IMR-90 (cell line): ENCODE measurements around the gene UNKL. TPM values are rescaled to one million over a fixed set of nuclear protein-coding genes. Genes with fewer than 3 reads are reported as not detected.

Source experiments
- ATAC-seq: fragments of 200-7000 bp; cut with Tn5 transposase; 2 replicates; pipeline ENCODE4 v1.9.1; 2020; ENCODE audit warnings: low read depth, mild to moderate bottlenecking, moderate library complexity
- BruUV-seq: library from RNA; stranded (reverse); fragments of 400-500 nt; replicated peaks from 2 replicates; lab custom pipeline; 2021; lab: Mats Ljungman, UMichigan
- CTCF ChIA-PET: fragments of 300-600 bp; formaldehyde crosslinking; extraction: SDS; loops from one replicate; lab custom pipeline; 2021; ENCODE audit warnings: antibody characterized with exemption; lab: Yijun Ruan, JAX
- POLR2A ChIA-PET: fragments of 300-600 bp; sonication (Branson Sonifier 250); formaldehyde crosslinking; loops from one replicate; lab custom pipeline; 2022; ENCODE audit warnings: antibody characterized with exemption; ENCODE audit not compliant: unreplicated experiment; lab: Charles Lee
- DNase-seq: peaks from one replicate; pipeline ENCODE4 v3.0.0; 2013
- H2AFZ ChIP-seq: replicated peaks from 2 replicates; pipeline ENCODE3; 2013; ENCODE audit warnings: low read length, mild to moderate bottlenecking; ENCODE audit not compliant: poor library complexity
- H2AK5ac ChIP-seq: 2 replicates; pipeline ENCODE4 v1.6.1; 2013; ENCODE audit warnings: low read depth, low read length, inconsistent platforms
- H2AK9ac ChIP-seq: replicated peaks from 2 replicates; pipeline ENCODE3; 2013; ENCODE audit warnings: mild to moderate bottlenecking, low read depth, low read length, moderate library complexity; ENCODE audit not compliant: poor library complexity
- H2BK120ac ChIP-seq: 2 replicates; pipeline ENCODE4 v1.6.1; 2013; ENCODE audit warnings: low read depth, low read length, inconsistent platforms
- H2BK15ac ChIP-seq: 3 replicates; pipeline ENCODE4 v1.6.1; 2013; ENCODE audit warnings: low read depth, low read length, inconsistent platforms
- H2BK20ac ChIP-seq: 2 replicates; pipeline ENCODE4 v1.6.1; 2013; ENCODE audit warnings: low read depth, mild to moderate bottlenecking, inconsistent platforms, low read length, moderate library complexity
- H2BK5ac ChIP-seq: 2 replicates; pipeline ENCODE4 v1.6.1; 2013; ENCODE audit warnings: mild to moderate bottlenecking, low read depth, low read length, inconsistent platforms; ENCODE audit not compliant: poor library complexity, severe bottlenecking
- H3K14ac ChIP-seq: replicated peaks from 2 replicates; pipeline ENCODE4 v1.6.1; 2013; ENCODE audit warnings: low read depth, low read length, inconsistent platforms
- H3K18ac ChIP-seq: 2 replicates; pipeline ENCODE4 v1.6.1; 2013; ENCODE audit warnings: low read depth, low read length, control low read depth
- H3K23ac ChIP-seq: 2 replicates; pipeline ENCODE4 v1.6.1; 2013; ENCODE audit warnings: low read depth, low read length, inconsistent platforms
- H3K27ac ChIP-seq: 2 replicates; pipeline ENCODE4 v1.5.1; 2013; ENCODE audit warnings: mild to moderate bottlenecking, control low read depth, low read length; ENCODE audit not compliant: insufficient read depth
- H3K27me3 ChIP-seq: 2 replicates; pipeline ENCODE4 v1.6.1; 2013; ENCODE audit warnings: low read length; ENCODE audit not compliant: control insufficient read depth, insufficient read depth
- H3K36me3 ChIP-seq: 2 replicates; pipeline ENCODE4 v1.6.1; 2013; ENCODE audit warnings: low read length, mixed read lengths; ENCODE audit not compliant: control insufficient read depth, insufficient read depth
- H3K4ac ChIP-seq: 2 replicates; pipeline ENCODE4 v1.6.1; 2013; ENCODE audit warnings: low read depth, low read length, inconsistent platforms
- H3K4me1 ChIP-seq: 2 replicates; pipeline ENCODE4 v1.6.1; 2013; ENCODE audit warnings: low read length, mixed read lengths; ENCODE audit not compliant: control insufficient read depth, insufficient read depth
- H3K4me2 ChIP-seq: 2 replicates; pipeline ENCODE4 v1.6.1; 2013; ENCODE audit warnings: low read depth, mild to moderate bottlenecking, control low read depth, low read length, moderate library complexity
- H3K4me3 ChIP-seq: 2 replicates; pipeline ENCODE4 v1.5.1; 2013; ENCODE audit warnings: low read depth, mild to moderate bottlenecking, control low read depth, low read length, moderate library complexity; ENCODE audit not compliant: insufficient read depth
- H3K56ac ChIP-seq: 2 replicates; pipeline ENCODE4 v1.6.1; 2013; ENCODE audit warnings: low read length, inconsistent platforms; ENCODE audit not compliant: insufficient read depth; ENCODE audit errors: extremely low read depth
- H3K79me1 ChIP-seq, 2 experiments: 2 replicates each; pipeline ENCODE4 v1.6.1; 2013; ENCODE audit warnings: low read length in 2 of 2, inconsistent platforms in 1 of 2, low read depth in 1 of 2
- H3K9ac ChIP-seq: 2 replicates; pipeline ENCODE4 v1.6.1; 2013; ENCODE audit warnings: low read depth, low read length, control low read depth
- H3K9me1 ChIP-seq: 2 replicates; pipeline ENCODE4 v1.6.1; 2013; ENCODE audit warnings: low read length, inconsistent platforms; ENCODE audit not compliant: insufficient read depth
- H3K9me3 ChIP-seq: 2 replicates; pipeline ENCODE4 v1.6.1; 2013; ENCODE audit warnings: low read length; ENCODE audit not compliant: control insufficient read depth, insufficient read depth
- H4K20me1 ChIP-seq: 2 replicates; pipeline ENCODE4 v1.6.1; 2013; ENCODE audit warnings: low read length, inconsistent platforms; ENCODE audit not compliant: insufficient read depth
- H4K5ac ChIP-seq: 2 replicates; pipeline ENCODE4 v1.6.1; 2013; ENCODE audit warnings: mild to moderate bottlenecking, low read depth, low read length, control low read depth
- H4K8ac ChIP-seq, 2 experiments: 2 replicates each; pipeline ENCODE4 v1.6.1; 2013; ENCODE audit warnings: low read depth in 2 of 2, low read length in 2 of 2, control low read depth in 1 of 2, inconsistent platforms in 1 of 2
- H4K91ac ChIP-seq: 2 replicates; pipeline ENCODE4 v1.6.1; 2013; ENCODE audit warnings: low read depth, low read length, inconsistent platforms; ENCODE audit not compliant: insufficient read depth
- CHD1 ChIP-seq: IDR thresholded peaks from 2 replicates; pipeline ENCODE4 v1.6.1; 2012; ENCODE audit warnings: low read depth, low read length, improper control_type of control experiment
- MAFK ChIP-seq: IDR thresholded peaks from 2 replicates; pipeline ENCODE4 v1.6.1; 2012; ENCODE audit warnings: low read depth, low read length, improper control_type of control experiment
- RAD21 ChIP-seq: IDR thresholded peaks from 2 replicates; pipeline ENCODE4 v1.6.1; 2012; ENCODE audit warnings: low read length, improper control_type of control experiment
- WGBS, 2 experiments: methylation state at CpG; one replicate each; pipeline versions ENCODE4 v1.1.5 to v1.1.7; 2013; ENCODE audit warnings: missing lambda C conversion rate in 2 of 2; ENCODE audit not compliant: insufficient read length in 1 of 2; ENCODE audit errors: extremely low coverage in 2 of 2; 5-methylcytosine and 5-hydroxymethylcytosine counted together
- dilution Hi-C: fragments of 300-500 bp; cut with HindIII; formaldehyde crosslinking; loops from one replicate; pipeline ENCODE4 v1.14.3; 2018; ENCODE audit warnings: low sequenced_read_pairs; ENCODE audit not compliant: unreplicated experiment
- in situ Hi-C: fragments of 300-500 bp; cut with MboI; formaldehyde crosslinking; loops from 3 replicates; pipeline ENCODE4 v1.14.3; 2019; ENCODE audit warnings: low sequenced_read_pairs, inconsistent platforms, mixed read lengths
- intact Hi-C: fragments of 100-400 bp; cut with micrococcal nuclease; formaldehyde crosslinking; loops from 2 replicates; pipeline ENCODE4 v1.10.0; 2022
- polyA plus RNA-seq, 3 experiments: library from polyadenylated mRNA; depleted of rRNA; stranded (reverse); fragments of >200 nt; gene quantifications; 2 replicates each; pipeline ENCODE4 v1.2.3, GENCODE V29; 2012; ENCODE audit warnings: low replicate concordance in 1 of 3
- total RNA-seq: library from RNA; depleted of rRNA; stranded (reverse); fragments of >200 nt; gene quantifications from 2 replicates; pipeline ENCODE4 v1.2.3, GENCODE V29; 2012
- TF ChIP-seq, protein P1 (sequence below): fragments of 150-350 bp; IDR thresholded peaks from 2 replicates; pipeline ENCODE4 v1.6.1; 2017; ENCODE audit warnings: mild to moderate bottlenecking, antibody characterized with exemption, low read length, low read depth

Gene UNKL
- total and polyA plus RNA-seq, 2 of the 4 experiments (the other 2 are of a cell fraction) = 4.1 to 13.3 TPM

DNA sequence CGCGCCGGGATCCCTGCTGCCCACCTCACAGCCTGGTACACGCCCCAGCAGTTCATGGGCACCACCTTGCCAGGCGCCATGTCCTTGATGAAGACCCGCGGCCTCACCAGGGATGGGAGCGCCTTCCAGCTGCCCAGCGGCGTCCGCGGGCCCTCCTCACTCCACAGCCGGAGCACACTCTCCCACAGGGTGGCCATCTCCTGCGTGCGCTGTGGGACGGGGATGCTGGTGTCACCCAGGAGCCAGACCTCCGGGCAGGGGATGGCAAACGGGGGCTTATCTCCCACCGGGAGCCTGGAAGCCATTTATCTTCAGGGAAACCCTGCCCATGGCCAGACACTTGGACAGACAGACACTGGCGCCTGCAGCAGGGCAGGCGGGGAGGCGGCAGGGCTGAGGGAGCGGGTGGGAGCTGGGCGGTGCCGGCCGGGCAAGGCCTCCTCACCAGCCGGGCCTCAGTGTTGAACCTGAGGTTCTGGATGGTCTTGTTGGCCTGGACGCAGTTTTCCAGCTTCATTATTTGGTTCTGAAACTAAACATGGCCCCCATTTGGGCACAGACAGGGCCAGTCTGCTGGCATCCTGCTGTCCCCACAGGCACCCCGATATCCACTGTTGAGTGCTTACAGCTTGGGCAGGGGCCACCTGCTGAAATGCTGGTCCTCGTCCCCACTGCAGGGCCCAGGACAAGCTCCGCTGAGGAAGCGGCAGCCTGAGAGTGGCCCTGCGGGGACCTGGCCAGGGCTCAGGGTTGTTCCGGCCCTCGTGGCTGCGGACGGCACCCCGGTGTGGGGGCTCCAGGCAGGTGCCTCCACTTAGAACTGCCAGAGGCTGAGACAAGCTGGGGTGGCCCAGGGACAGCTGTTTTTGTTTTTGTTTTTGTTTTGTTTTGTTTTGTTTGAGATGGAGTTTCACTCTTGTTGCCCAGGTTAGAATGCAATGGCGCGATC is 20.4 kb upstream of the UNKL start:
- Histone ChIP-seq H2AFZ (no peak overlapping the region), H3K9me3 (no peaks in the 10 kb centered on the region), H3K14ac (no peak overlapping the region), H4K91ac (no peak overlapping the region), H3K27ac (no peak overlapping the region), H2AK9ac (no peak overlapping the region), H2BK20ac (no peak overlapping the region), H4K5ac (no peak overlapping the region), H4K8ac (no peak overlapping the region), H3K23ac (no peak overlapping the region), H3K4me3 (no peak overlapping the region), H2BK120ac (no peak overlapping the region), H3K36me3 (no peaks in the 10 kb centered on the region), H3K18ac (no peak overlapping the region), H3K56ac (no peak overlapping the region), H3K9me1 (no peaks in the 10 kb centered on the region), H3K9ac (no peak overlapping the region), H3K4ac (no peak overlapping the region), H4K20me1 (no peaks in the 10 kb centered on the region), H3K79me1 (no peaks in the 10 kb centered on the region), H2BK5ac (no peak overlapping the region), H2BK15ac (no peak overlapping the region), H3K4me1 (no peaks in the 10 kb centered on the region), H2AK5ac (no peak overlapping the region), H3K27me3 (peaks cover 10% of the 10 kb centered on the region; the same call in 1 of the 2 replicates), H3K4me2 (no peak overlapping the region)
- no peak for ATAC-seq
- ChIA-PET POLR2A (no interaction called here), CTCF (no interaction called here)
- DNase-seq = no peak
- 92% methylated on average over 17 of the region's 40 CpGs; no CpG with 5 or more reads in 1 of the 2 experiments for WGBS, 2 experiments
- intact Hi-C loops = no loop called here
- dilution Hi-C loops = no loop called here
- no TSS peak for BruUV-seq
- TF ChIP-seq MAFK (no peak), CHD1 (no peak), RAD21 (no peak)
- TF ChIP-seq, protein P1, sequence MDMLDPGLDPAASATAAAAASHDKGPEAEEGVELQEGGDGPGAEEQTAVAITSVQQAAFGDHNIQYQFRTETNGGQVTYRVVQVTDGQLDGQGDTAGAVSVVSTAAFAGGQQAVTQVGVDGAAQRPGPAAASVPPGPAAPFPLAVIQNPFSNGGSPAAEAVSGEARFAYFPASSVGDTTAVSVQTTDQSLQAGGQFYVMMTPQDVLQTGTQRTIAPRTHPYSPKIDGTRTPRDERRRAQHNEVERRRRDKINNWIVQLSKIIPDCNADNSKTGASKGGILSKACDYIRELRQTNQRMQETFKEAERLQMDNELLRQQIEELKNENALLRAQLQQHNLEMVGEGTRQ = no peak
- in situ Hi-C loops = no loop called here
